GM20000 (cell line): ENCODE data around the gene MRPL54.

Experiments
- DNase-seq: peaks from one replicate; pipeline ENCODE4 v3.0.0; 2012; ENCODE audit warnings: low spot score
- TF ChIP-seq, protein P1 (sequence below): IDR thresholded peaks from 2 replicates; pipeline ENCODE4 v1.5.1; 2012; ENCODE audit warnings: mild to moderate bottlenecking, control low read depth; ENCODE audit errors: extremely low read depth, missing control alignments

MRPL54 gene

DNA sequence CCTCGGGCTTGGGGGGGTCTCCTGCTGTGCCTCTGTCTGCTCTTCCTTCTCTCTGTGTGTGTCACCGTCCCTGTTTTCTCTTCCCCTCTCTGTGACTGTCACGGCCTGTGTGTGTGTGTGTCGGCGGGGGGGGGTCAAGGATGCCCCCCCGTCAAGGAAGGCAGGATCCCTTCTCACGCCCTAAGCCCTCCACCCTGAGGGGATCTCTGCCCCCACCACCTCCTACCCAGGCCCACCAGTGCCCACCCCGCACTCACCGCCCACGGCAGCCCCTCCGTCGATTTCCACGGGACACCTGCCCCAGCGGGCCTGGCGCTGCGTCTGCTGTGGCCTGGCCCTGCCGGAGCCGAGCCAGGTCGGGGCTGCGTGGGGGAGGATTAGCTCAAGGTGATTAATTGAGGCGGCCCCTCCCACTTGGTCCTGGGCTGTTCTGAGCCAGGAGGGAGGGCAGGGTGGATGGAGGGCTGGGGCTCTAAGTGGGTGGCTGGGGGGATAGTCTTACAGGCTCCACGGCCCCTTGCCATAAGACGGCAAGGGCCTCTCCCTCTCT, 9.5 kb downstream of the MRPL54 start, which contains the start of gene RAX2:
RAX2 (minus strand) TSS at position 323 of the 550 bp plus-strand sequence. CDS start 486 bp downstream, outside the sequence.
- TF ChIP-seq, protein P1, sequence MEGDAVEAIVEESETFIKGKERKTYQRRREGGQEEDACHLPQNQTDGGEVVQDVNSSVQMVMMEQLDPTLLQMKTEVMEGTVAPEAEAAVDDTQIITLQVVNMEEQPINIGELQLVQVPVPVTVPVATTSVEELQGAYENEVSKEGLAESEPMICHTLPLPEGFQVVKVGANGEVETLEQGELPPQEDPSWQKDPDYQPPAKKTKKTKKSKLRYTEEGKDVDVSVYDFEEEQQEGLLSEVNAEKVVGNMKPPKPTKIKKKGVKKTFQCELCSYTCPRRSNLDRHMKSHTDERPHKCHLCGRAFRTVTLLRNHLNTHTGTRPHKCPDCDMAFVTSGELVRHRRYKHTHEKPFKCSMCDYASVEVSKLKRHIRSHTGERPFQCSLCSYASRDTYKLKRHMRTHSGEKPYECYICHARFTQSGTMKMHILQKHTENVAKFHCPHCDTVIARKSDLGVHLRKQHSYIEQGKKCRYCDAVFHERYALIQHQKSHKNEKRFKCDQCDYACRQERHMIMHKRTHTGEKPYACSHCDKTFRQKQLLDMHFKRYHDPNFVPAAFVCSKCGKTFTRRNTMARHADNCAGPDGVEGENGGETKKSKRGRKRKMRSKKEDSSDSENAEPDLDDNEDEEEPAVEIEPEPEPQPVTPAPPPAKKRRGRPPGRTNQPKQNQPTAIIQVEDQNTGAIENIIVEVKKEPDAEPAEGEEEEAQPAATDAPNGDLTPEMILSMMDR: no peak
- DNase-seq: no peak

DNA sequence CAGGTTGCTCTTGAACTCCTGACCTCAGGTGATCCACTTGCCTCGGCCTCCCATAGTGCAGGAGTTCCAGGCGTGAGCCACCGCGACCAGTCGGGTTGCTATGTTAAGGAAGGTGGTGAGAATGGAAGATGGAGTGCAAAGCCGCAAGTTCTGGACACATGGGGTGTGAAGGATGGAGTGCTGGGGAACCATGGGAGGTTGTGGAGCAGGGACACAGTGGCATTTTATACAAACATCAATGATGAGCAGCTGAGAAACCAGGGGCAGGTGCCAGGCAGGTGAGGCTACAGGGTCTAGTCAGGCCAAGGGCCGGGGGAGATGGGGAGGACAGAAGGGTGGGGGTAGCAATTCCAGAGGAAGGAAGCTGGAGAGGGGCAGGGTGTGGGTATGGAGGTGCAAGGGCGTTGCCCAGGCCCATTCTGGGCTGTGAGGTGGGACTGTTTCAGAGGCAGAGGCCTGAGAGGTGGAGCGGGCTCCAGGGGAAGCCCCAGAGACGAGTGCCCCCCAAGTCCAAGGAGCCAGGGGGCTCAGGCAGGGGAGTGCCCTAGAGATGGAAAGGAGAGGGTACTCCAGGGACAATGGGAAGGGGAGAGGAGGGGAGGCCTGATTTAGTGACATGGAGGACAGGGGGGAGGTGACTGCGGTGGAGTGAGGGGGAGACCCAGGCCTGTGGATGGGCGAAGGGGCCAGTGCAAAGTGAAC, 11.5 kb downstream of the MRPL54 start:
- TF ChIP-seq, protein P1: no peak
- no peak for DNase-seq

DNA sequence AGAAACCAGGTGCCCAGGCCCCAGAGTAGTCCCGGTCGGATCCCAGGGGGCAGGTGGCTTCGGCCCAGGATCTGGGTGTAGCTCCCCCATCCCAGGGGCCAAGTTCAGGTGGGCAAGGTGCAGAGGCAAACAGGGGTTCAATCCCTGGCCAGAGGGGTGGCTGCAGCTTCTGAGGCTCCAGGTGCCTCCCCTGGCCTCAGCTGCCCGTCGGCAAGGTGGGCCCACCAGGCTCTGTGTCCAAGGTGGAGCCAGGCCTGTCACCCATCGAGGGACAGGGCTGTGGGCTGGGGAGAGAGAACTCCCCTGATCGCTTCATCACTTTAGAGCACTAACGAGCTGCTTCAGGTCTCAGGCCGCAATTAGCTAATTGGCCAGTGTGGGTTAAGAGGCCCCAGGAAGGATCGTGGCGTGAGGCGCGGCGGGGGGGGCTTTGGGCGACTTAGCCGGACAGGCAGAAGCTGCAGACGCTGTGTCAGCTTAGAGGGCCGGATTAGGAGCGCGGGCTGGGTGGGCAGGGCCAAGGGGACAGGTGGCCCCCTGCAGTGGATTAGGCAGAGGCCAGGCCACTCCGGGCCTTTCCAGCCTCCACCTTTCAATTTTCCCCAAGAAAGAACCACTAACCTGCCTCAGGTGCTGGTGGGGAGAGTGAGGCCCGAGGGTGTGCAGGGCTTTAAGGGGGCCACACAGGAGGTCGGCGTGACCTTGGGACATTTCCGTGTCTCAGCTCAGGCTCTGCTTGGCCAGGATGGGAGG, 12.3 kb downstream of the MRPL54 start:
- no peak for DNase-seq
- TF ChIP-seq, protein P1: no peak

GRCh38 chr19:3775374-3775711, 12.9 kb downstream of the MRPL54 start:
- no peak for DNase-seq
- TF ChIP-seq, protein P1: no peak

DNA sequence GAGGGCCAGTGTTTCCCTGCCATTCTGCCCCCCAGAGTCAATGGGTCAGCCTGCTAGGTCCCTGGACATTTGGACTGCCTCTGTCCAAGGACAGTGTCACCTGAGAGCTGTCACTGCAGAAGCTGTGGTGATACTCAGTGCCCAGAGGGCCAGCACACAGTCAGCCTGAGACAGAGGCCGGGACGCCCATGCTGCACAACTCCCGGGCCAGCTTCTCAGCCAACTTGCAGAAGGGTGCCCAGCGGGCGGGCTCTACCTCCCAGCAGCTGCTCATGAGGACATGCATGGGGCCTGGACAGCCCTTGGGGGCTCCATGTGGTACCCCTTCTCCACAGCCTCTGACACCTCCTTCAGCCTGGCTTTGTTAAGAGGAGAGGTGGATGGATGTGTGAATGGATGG, 13.3 kb downstream of the MRPL54 start:
- no peak for DNase-seq
- TF ChIP-seq, protein P1: no peak

DNA sequence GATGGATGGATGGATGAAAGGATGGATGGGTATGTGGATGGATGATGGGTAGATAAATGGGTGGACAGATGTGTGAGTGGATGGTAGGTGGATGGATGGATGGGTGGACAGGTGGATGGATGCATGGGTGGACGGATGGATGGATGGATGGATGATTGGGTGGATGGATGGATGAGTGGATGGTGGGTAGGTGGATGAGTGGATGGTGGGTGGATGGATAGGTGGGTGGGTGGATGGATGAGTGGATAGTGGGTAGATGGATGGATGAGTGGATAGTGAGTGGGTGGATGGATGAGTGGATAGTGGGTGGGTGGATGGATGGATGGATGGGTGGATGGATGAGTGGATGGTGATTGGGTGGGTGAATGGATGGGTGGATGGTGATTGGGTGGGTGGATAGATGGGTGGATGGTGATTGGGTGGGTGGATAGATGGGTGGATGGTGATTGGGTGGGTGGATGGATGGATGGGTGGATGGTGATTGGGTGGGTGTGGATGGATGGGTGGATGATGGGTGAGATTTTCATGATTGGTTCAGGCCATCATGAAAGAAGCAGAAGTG, 14.1 kb downstream of the MRPL54 start:
- TF ChIP-seq, protein P1: no peak
- no peak for DNase-seq
